ENCODE results near the gene HOMER2.
"Not testable (repeated sequence)": the region's sequence is repeated elsewhere in the genome, so short reads cannot be mapped to it uniquely, and the experiment has no call there.

Gene HOMER2

GRCh38 chr15:82964890-82965289, 12.4 kb upstream of the HOMER2 start:
- no peak for DNase-seq (ENCODE audit: low read depth in 2 of 2)

GRCh38 chr15:82963471-82964341, 11.2 kb upstream of the HOMER2 start:
- no peak for DNase-seq (ENCODE audit: low read depth in 2 of 2)

DNA sequence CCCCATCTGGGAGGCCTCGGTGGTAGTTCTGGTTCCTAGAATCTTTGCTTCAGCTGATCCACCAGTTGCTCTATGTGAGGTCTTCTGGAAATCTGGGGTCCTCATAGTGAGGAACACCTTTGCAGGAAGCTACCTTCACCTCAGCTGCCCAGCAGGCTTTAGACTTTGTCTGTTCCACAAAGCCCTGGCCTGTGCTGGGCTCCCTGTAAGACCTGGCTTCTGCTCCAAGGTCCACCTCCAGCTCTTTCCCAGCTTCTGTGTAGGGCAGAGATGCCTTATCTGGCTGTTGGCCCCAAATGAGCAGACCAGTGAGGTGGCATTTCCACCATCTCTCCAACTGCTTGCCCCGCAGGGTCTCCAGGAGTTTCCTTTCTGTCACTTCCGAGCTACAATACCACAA, 8.2 kb upstream of the HOMER2 start:
- DNase-seq (ENCODE audit: low read depth in 2 of 2), result no peak

DNA sequence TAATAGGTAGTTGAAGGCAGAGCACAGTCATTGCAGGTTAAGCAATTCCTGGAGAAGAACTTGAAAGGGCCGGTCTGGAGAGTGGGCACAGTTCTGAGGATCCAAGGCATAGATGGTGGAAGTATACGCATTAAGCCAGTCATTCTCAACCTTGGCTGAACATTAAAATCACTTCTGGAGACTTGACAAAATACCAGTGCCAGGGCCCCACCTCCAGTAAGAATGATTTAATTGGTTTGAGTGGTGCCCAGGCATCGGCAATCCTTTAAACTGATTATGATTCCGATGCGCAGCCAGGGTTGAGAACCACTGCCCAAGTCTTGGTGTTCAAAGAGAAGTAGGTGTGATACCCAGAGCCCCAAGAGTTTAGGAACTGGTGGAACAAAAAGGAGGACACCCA, 6.9 kb upstream of the HOMER2 start:
- no peak for DNase-seq (ENCODE audit: low read depth in 2 of 2)

DNA sequence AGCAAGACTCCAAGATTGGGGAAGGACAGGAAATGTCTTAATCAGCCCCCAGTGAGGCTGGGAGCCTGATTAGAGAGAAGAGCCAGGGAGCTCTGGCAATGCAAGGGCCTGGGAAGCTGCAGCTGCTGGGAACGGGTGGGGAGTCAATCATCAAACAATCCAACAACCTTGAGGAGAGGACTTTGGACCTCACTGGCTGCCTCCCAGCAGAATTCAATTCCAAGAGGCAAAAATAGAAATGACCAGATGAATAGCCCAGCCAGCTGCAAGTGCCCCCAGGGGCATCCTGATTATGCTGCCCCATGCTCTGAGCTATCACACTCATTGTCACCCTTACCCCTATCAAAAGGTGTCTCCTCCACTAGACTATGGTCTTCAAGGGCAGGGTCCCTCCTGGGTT, 6.1 kb upstream of the HOMER2 start:
- DNase-seq (ENCODE audit: low read depth in 2 of 2), result no peak

- no peak for DNase-seq (ENCODE audit: low read depth in 2 of 2)
These were observed 905 bp downstream of the HOMER2 start for GRCh38 chr15:82951472-82952157.

DNA sequence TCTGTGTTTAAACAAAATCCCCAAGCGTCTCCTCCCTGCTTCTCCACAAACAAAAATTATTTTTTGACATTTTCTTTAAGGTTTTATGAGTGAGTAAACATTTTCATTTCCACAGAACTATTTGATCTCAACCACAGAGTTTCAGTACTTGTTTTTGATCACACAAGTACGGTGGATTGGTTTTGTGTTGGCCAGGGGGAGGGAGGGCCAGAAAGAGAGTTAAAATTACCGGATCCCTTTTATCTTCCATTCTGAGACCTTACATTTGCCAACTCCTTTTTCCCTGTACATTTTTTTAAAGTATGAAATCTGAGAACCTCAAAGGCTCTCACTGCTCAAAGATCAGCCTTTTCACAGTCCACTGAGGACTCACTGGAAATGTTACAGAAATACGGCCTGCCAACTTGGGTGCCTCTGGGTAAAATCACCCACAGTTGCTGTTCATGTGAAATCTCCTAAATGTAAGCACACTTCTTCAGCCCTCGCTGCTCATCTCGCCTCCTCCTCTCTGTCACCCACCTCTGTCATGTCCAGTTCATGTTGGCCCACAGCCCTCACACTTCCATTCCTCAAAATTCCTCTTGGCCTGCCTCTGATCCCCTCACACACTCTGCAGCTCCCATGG, 1.7 kb downstream of the HOMER2 start:
- DNase-seq (ENCODE audit: low read depth in 2 of 2), result no peak

DNA sequence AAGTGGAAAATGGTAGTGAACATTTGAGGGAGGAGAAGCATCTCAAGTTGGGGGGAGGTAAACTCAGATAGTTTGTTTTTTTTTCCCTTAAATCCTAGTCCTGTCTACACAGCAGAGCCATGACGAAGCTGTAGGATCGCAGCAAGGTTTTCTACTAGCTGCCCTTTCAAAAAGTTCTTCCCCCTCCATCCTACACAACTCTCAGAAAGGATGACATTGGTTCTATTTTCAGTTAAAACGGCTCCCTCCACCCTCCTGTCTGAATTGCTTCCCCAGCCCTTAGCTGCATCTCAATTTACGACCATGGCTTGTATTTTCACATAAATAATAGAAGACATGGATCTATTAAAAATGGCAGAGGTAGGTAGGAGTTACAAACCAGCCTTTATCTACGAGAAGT, 2.2 kb downstream of the HOMER2 start:
- no peak for DNase-seq (ENCODE audit: low read depth in 2 of 2)

GRCh38 chr15:82946155-82946701, 6.3 kb downstream of the HOMER2 start:
- no peak for DNase-seq (ENCODE audit: low read depth in 2 of 2)

GRCh38 chr15:82945326-82945725, 7.2 kb downstream of the HOMER2 start:
- no peak for DNase-seq (ENCODE audit: low read depth in 2 of 2)

- no peak for DNase-seq (ENCODE audit: low read depth in 2 of 2)
These were observed 7.7 kb downstream of the HOMER2 start for GRCh38 chr15:82944821-82945220.

- no peak for DNase-seq (ENCODE audit: low read depth in 2 of 2)
These were observed 8.5 kb downstream of the HOMER2 start for GRCh38 chr15:82944056-82944455.

DNA sequence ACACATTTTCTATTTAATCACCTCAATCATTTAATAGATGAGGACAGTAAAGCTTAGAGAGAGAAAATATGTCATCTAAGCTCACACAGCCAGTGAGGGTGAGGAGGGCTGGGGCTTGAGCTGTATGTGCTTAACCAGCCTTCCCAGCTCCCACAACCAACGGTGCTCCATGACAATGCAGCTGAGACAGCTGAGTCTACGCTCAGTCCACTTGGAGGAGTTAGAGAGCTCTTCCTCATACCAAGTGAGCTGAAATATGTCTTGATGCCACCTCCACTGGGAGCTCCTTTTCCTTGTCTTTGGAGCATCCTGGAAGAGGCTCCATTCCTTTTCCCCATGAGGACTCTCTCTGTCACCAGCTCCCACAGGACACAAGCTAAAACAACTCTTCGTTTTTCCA, 9.3 kb downstream of the HOMER2 start:
- no peak for DNase-seq (ENCODE audit: low read depth in 2 of 2)

GRCh38 chr15:82942691-82943090, 9.8 kb downstream of the HOMER2 start:
- DNase-seq (ENCODE audit: low read depth in 2 of 2), result no peak

DNA sequence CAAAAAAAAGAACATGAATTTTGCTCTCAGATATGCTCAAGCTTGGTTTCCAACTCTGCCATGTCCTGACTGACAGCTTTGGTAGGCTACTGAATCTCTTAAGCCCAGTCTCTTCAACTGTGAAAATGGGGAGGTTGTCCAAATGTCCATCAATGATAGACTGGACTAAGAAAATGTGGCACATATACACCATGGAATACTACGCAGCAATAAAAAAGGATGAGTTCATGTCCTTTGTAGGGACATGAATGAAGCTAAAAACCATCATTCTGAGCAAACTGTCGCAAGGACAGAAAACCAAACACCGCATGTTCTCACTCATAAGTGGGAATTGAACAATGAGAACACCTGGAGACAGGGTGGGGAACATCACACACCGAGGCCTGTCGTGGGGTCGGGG, 12.8 kb downstream of the HOMER2 start:
- DNase-seq (ENCODE audit: low read depth in 2 of 2), result not testable (repeated sequence)

GRCh38 chr15:82937712-82938058, 14.8 kb downstream of the HOMER2 start:
- DNase-seq (ENCODE audit: low read depth in 2 of 2), result no peak

DNA sequence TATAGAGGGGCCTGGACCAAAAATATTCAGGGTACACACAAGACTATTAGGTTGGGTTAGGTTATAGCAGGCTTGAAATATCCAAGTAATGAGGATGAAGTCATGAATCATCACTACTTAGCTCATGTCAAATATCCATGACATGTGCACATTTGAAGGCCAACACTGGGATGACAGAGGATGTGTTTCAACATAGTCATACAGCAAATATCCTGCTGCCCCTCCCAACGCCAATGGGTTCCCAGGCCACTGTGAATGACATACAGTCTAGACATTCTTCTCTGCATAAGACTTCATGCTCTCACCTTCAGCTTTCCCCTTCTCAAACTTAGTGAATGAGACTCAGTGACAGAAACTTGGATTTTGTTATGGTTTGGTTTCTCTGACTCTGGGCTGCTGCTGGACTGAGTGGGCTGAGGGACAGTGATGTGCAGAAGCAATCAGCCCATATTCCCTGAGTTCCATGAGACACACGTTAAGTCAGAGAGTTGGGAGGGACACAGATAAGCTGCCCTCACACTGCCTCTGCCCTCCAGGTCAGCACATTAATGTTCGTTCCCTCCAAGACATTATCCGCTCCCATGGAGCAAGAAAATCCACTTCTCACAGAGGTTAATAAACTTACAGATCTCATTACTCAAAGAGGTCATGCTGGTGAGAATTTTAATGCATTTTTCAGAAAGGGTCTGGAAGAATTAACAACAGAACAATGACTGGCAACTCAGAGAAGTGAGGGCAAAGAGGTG, 15.4 kb downstream of the HOMER2 start:
- no peak for DNase-seq (ENCODE audit: low read depth in 2 of 2)

- DNase-seq (ENCODE audit: low read depth in 2 of 2), result no peak
These were observed 17.1 kb downstream of the HOMER2 start for GRCh38 chr15:82935382-82935781.

DNA sequence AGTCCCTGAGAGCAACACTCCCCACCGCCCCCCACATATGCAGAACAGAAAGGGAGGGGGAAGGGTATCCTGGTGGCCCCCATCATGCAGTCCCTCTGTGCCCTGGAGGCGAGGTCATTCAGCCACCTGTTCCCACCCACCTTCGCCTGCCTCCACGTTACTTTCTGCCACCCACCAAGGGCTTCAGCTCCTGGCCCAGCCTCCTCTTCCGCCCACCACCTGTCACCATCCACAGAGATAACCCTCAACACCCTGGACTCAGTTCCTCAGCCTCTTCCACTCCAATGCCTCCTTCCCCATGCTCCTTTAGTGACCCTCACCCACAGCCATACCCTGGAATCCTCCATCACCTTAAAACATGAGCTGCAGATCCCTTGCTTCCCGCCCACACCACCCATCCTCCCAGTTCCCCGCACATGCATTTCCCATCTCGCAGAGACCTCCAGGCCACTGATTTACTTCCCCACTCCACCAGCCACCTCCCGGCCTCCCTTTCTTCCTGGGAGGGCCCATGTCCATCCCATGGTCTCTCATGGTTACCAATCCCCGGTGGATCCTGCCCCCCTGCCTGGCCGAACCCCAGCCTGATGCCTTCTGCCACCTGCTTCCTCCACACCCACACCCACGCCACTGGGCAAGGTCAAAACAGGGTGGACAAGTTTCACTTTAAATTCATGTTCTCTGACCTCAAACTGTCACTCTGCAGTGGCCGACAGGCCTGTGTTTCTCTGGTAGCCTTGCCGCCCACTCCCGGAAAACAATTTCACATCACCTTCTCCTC, 18.2 kb downstream of the HOMER2 start:
- no peak for DNase-seq (ENCODE audit: low read depth in 2 of 2)

GRCh38 chr15:82933576-82933975, 18.9 kb downstream of the HOMER2 start:
- DNase-seq (ENCODE audit: low read depth in 2 of 2), result no peak

DNA sequence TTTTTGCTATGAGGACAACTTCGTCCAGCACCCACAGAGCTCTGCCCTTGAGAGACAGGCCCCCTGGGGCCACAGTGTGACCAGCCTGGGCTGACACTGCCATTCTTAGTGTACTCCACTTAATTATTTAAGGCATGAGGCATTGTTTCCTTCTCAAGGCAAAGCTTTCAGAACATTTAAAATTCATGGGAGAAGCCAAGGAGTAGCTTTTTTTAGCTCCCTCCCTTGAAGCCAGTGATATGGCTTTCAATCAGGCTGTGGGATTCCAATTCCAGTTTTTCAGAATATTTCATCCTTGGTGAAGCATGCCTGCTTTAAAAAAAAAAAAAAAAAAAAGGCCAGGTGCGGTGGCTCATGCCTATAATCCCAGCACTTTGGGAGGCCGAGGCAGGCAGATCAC, 21.3 kb downstream of the HOMER2 start:
- no peak for DNase-seq (ENCODE audit: low read depth in 2 of 2)

Measured in activated CD4-positive, alpha-beta T cell treated with anti-CD3 and anti-CD28 coated beads for 24 hours (primary cell).